ENCODE measurements around the gene LHPP.

The LHPP gene

GRCh38 chr10:124508907-124509454 is 47.4 kb downstream of the LHPP start:
- no peak overlapping the region for H3K27ac ChIP-seq (replicated peaks)
- no peak for DNase-seq (ENCODE audit: low read depth in 1 of 2, low spot score in 1 of 2)
- TF ChIP-seq POLR2AphosphoS5 (IDR thresholded peaks at IDR 0.05; ENCODE audit: low read depth) (no peak), SPI1 (IDR thresholded peaks at IDR 0.05; ENCODE audit: borderline replicate concordance, low read depth) (no peak), REST (IDR thresholded peaks at IDR 0.05; ENCODE audit: insufficient replicate concordance, low read depth) (no peak), GABPA (IDR thresholded peaks at IDR 0.05; ENCODE audit: low read depth) (no peak), CTCF (IDR thresholded peaks at IDR 0.05; ENCODE audit: insufficient read depth, low read length) (no peak)

GRCh38 chr10:124509880-124510632 is 48.4 kb downstream of the LHPP start:
- Histone ChIP-seq H3K27ac (replicated peaks) (no peak overlapping the region), H3K27me3 (ENCODE audit: insufficient read depth, poor library complexity, severe bottlenecking) (no peaks in the 10 kb centered on the region), H3K4me3 (replicated peaks; ENCODE audit: insufficient read depth, low read length) (no peak overlapping the region)
- no peak for DNase-seq (ENCODE audit: low read depth in 1 of 2, low spot score in 1 of 2)
- no peak for TF ChIP-seq GABPA (IDR thresholded peaks at IDR 0.05; ENCODE audit: low read depth)

More at GRCh38 chr10:124508907-124509454, 47.4 kb downstream of the LHPP start:
- Histone ChIP-seq H3K27me3 (ENCODE audit: insufficient read depth, poor library complexity, severe bottlenecking) (no peaks in the 10 kb centered on the region), H3K4me3 (replicated peaks; ENCODE audit: insufficient read depth, low read length) (no peak overlapping the region)

- TF ChIP-seq GABPA (IDR thresholded peaks at IDR 0.05; ENCODE audit: low read depth) (no peak), SPI1 (IDR thresholded peaks at IDR 0.05; ENCODE audit: borderline replicate concordance, low read depth) (no peak), CTCF (IDR thresholded peaks at IDR 0.05; ENCODE audit: insufficient read depth, low read length) (no peak), POLR2AphosphoS5 (IDR thresholded peaks at IDR 0.05; ENCODE audit: low read depth) (no peak), REST (IDR thresholded peaks at IDR 0.05; ENCODE audit: insufficient replicate concordance, low read depth) (no peak)
- no peak overlapping the region for H3K4me3 ChIP-seq (replicated peaks; ENCODE audit: insufficient read depth, low read length)
- no peak overlapping the region for H3K27ac ChIP-seq (replicated peaks)
- no peak for DNase-seq (ENCODE audit: low read depth in 1 of 2, low spot score in 1 of 2)
- no peaks in the 10 kb centered on the region for H3K27me3 ChIP-seq (ENCODE audit: insufficient read depth, poor library complexity, severe bottlenecking)
Observed at GRCh38 chr10:124510759-124511158, 49.1 kb downstream of the LHPP start.

- DNase-seq (ENCODE audit: low read depth in 1 of 2, low spot score in 1 of 2), result no peak
- no peak for TF ChIP-seq GABPA (IDR thresholded peaks at IDR 0.05; ENCODE audit: low read depth)
- no peak for TF ChIP-seq POLR2AphosphoS5 (IDR thresholded peaks at IDR 0.05; ENCODE audit: low read depth)
- no peak for TF ChIP-seq CTCF (IDR thresholded peaks at IDR 0.05; ENCODE audit: insufficient read depth, low read length)
- TF ChIP-seq SPI1 (IDR thresholded peaks at IDR 0.05; ENCODE audit: borderline replicate concordance, low read depth), result no peak
- TF ChIP-seq REST (IDR thresholded peaks at IDR 0.05; ENCODE audit: insufficient replicate concordance, low read depth), result no peak
- Histone ChIP-seq H3K27me3 (ENCODE audit: insufficient read depth, poor library complexity, severe bottlenecking) (no peaks in the 10 kb centered on the region), H3K27ac (replicated peaks) (no peak overlapping the region), H3K4me3 (replicated peaks; ENCODE audit: insufficient read depth, low read length) (no peak overlapping the region)
Observed at GRCh38 chr10:124511205-124512039, 49.8 kb downstream of the LHPP start.
